Caco-2 (cell line): ENCODE measurements around the gene FAAH. TPM values are rescaled to one million over a fixed set of nuclear protein-coding genes. Genes with fewer than 3 reads are reported as not detected.

ENCODE experiments used
- BruUV-seq: library from RNA; stranded (reverse); fragments of 400-500 nt; replicated peaks from 2 replicates; lab custom pipeline; 2021; lab: Mats Ljungman, UMichigan
- CTCF ChIA-PET: fragments of 300-600 bp; sonication (Branson Sonifier 250); formaldehyde crosslinking; loops from one replicate; lab custom pipeline; 2022; ENCODE audit warnings: antibody characterized with exemption; lab: Charles Lee
- POLR2A ChIA-PET: fragments of 300-600 bp; sonication (Branson Sonifier 250); formaldehyde crosslinking; loops from one replicate; lab custom pipeline; 2022; ENCODE audit warnings: antibody characterized with exemption; lab: Charles Lee
- DNase-seq, 2 experiments: peaks; one replicate each; pipeline versions ENCODE4 v3.0.0 to v3.0.0-alpha.2; 2020 to 2022
- H3K27me3 ChIP-seq: replicated peaks from 2 replicates; pipeline ENCODE4 v1.6.0; 2011; ENCODE audit warnings: low read length; ENCODE audit not compliant: control insufficient read depth, insufficient read depth
- H3K36me3 ChIP-seq: 2 replicates; pipeline ENCODE4 v1.5.1; 2011; ENCODE audit warnings: low read length; ENCODE audit not compliant: control insufficient read depth, insufficient read depth
- H3K4me1 ChIP-seq: fragments of 250-450 bp; sonication (Bioruptor Pico); 2 replicates; pipeline ENCODE4 v1.5.1; 2020; ENCODE audit warnings: mild to moderate bottlenecking
- H3K4me3 ChIP-seq: 2 replicates; pipeline ENCODE4 v1.5.1; 2011; ENCODE audit warnings: low read depth, mild to moderate bottlenecking, control low read depth, low read length
- H3K9me3 ChIP-seq: fragments of 250-450 bp; sonication (Bioruptor Pico); 2 replicates; pipeline ENCODE4 v1.5.1; 2020; ENCODE audit warnings: mild to moderate bottlenecking, moderate library complexity
- H3K27ac Mint-ChIP-seq: one replicate; pipeline ENCODE4 v1.8.0; 2022; ENCODE audit warnings: mixed read lengths; ENCODE audit not compliant: unreplicated experiment
- H3K27me3 Mint-ChIP-seq: one replicate; pipeline ENCODE4 v1.8.0; 2022; ENCODE audit warnings: mixed read lengths; ENCODE audit not compliant: insufficient read depth, unreplicated experiment
- H3K36me3 Mint-ChIP-seq: one replicate; pipeline ENCODE4 v1.8.0; 2022; ENCODE audit warnings: mild to moderate bottlenecking, mixed read lengths; ENCODE audit not compliant: insufficient read depth, unreplicated experiment
- H3K4me1 Mint-ChIP-seq: one replicate; pipeline ENCODE4 v1.8.0; 2022; ENCODE audit warnings: low read depth, mixed read lengths; ENCODE audit not compliant: unreplicated experiment
- H3K4me3 Mint-ChIP-seq: one replicate; pipeline ENCODE4 v1.8.0; 2022; ENCODE audit warnings: mild to moderate bottlenecking, moderate library complexity, mixed read lengths; ENCODE audit not compliant: unreplicated experiment
- H3K9me3 Mint-ChIP-seq: one replicate; pipeline ENCODE4 v1.8.0; 2022; ENCODE audit warnings: mixed read lengths; ENCODE audit not compliant: unreplicated experiment
- intact Hi-C: fragments of 100-400 bp; cut with micrococcal nuclease; formaldehyde crosslinking; loops from one replicate; pipeline ENCODE4 v1.10.0; 2022; ENCODE audit not compliant: unreplicated experiment
- total RNA-seq: library from RNA; stranded (reverse); gene quantifications from 2 replicates; pipeline ENCODE4 v1.2.3, GENCODE V29; 2022
- TF ChIP-seq, protein P1 (sequence below), 2 experiments: fragments of 200-600 bp in 1 of 2; IDR thresholded peaks; 1 replicate in 1 of 2; 2 replicates in 1 of 2; pipeline versions ENCODE4 v1.5.1 to v1.8.0; 2011 to 2022; ENCODE audit warnings: antibody characterized with exemption in 1 of 2, control low read depth in 1 of 2, inconsistent platforms in 1 of 2, low read depth in 1 of 2, low read length in 1 of 2, mild to moderate bottlenecking in 1 of 2, moderate library complexity in 1 of 2; ENCODE audit not compliant: insufficient read depth in 1 of 2, severe bottlenecking in 1 of 2, unreplicated experiment in 1 of 2

The FAAH gene
- total RNA-seq, 1 experiment from 2014 or later = 29.1 TPM

DNA sequence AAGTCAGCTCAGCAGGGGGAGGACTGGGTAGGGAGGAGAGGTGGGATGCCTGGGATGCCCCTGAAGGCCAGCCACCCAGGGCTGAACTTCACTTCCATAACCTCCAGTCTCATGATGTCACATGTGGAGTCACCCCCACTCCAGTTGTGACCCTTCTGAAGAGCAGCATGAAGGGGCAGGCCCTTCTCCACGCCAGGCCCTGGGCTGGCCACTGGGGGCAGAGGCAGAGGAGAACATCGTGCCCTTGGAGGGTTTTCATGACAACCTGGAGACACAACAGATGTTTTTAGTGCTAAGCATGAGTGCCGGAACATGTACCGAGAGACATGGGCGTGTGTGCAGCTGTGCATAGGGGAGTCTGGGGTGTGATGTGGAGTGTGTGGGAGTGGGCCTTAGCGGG lies 37.6 kb downstream of the FAAH start:
- Histone ChIP-seq H3K4me3 (no peak overlapping the region), H3K27me3 (no peaks in the 10 kb centered on the region), H3K4me1 (no peaks in the 10 kb centered on the region), H3K36me3 (no peaks in the 10 kb centered on the region), H3K9me3 (no peaks in the 10 kb centered on the region)
- Mint-ChIP-seq H3K9me3 (no peaks in the 10 kb centered on the region), H3K27me3 (peaks cover 12% of the 10 kb centered on the region), H3K27ac (no peak overlapping the region), H3K36me3 (no peaks in the 10 kb centered on the region), H3K4me1 (no peaks in the 10 kb centered on the region), H3K4me3 (no peak overlapping the region)
- ChIA-PET POLR2A (no interaction called here), CTCF (no interaction called here)
- TF ChIP-seq, protein P1, sequence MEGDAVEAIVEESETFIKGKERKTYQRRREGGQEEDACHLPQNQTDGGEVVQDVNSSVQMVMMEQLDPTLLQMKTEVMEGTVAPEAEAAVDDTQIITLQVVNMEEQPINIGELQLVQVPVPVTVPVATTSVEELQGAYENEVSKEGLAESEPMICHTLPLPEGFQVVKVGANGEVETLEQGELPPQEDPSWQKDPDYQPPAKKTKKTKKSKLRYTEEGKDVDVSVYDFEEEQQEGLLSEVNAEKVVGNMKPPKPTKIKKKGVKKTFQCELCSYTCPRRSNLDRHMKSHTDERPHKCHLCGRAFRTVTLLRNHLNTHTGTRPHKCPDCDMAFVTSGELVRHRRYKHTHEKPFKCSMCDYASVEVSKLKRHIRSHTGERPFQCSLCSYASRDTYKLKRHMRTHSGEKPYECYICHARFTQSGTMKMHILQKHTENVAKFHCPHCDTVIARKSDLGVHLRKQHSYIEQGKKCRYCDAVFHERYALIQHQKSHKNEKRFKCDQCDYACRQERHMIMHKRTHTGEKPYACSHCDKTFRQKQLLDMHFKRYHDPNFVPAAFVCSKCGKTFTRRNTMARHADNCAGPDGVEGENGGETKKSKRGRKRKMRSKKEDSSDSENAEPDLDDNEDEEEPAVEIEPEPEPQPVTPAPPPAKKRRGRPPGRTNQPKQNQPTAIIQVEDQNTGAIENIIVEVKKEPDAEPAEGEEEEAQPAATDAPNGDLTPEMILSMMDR (IDR thresholded peaks at IDR 0.05; ENCODE audit: insufficient read depth in 1 of 2, low read depth in 1 of 2, low read length in 1 of 2, severe bottlenecking in 1 of 2, unreplicated experiment in 1 of 2) = no peak
- no peak for DNase-seq
- intact Hi-C loops = no loop called here
- BruUV-seq = no TSS peak

DNA sequence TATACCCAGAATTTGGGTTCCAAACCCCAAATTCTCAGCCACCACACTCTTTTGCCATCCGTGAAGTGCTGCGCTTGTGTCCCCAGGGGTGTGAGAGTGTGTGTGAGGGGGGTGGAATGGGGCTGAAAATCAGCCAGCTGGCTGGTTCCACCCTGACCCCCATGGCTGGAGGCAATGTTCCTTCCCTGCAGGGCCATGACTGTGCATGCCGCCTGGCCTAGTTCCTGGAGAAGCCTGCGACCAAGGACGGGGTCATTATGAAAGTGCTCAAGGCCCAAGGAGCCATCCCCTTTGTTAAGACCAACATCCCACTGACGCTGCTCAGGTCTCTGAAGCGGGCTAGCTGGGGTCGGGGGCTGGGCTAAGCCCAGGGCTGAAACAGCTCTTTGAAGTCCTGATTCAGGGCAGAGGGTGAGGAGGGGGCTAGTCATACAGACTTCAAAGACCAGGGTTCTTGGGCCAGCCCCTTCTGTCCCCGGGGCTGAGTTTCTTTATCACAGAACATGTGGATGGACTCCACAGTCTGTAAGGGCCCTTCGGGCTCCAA lies 38.7 kb downstream of the FAAH start:
- Mint-ChIP-seq H3K9me3 (no peaks in the 10 kb centered on the region), H3K36me3 (no peaks in the 10 kb centered on the region), H3K27me3 (peaks cover 16% of the 10 kb centered on the region), H3K4me3 (no peak overlapping the region), H3K27ac (no peak overlapping the region), H3K4me1 (no peaks in the 10 kb centered on the region)
- no peaks in the 10 kb centered on the region for H3K9me3 ChIP-seq
- H3K4me3 ChIP-seq = no peak overlapping the region
- H3K27me3 ChIP-seq = no peaks in the 10 kb centered on the region
- no TSS peak for BruUV-seq
- TF ChIP-seq, protein P1 (IDR thresholded peaks at IDR 0.05; ENCODE audit: insufficient read depth in 1 of 2, low read depth in 1 of 2, low read length in 1 of 2, severe bottlenecking in 1 of 2, unreplicated experiment in 1 of 2) = no peak
- H3K4me1 ChIP-seq = no peaks in the 10 kb centered on the region
- ChIA-PET CTCF (no interaction called here), POLR2A (no interaction called here)
- no peak for DNase-seq
- no peaks in the 10 kb centered on the region for H3K36me3 ChIP-seq
- intact Hi-C loops = no loop called here

DNA sequence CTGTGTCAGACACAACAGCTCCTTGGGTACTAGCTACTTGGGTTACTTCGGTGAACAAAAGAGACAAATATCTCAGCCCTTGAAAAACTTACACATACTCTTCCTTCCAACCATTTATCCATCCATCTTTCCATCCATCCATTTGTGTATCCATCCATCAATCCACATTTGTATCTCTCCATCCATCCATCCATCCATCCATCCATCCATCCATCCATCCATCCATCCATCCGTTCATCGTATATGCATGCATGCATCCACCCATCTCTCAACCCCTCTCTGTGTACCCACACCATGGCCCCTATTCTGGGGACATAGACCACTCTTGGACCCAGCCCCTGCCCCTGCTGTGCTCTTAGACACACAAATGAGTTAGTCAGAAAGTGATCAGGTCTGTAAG lies 40.2 kb downstream of the FAAH start:
- POLR2A ChIA-PET = no interaction called here
- no peak overlapping the region for H3K4me3 Mint-ChIP-seq
- intact Hi-C loops = no loop called here
- DNase-seq = no peak
- CTCF ChIA-PET = no interaction called here
- no peaks in the 10 kb centered on the region for H3K9me3 Mint-ChIP-seq
- no peaks in the 10 kb centered on the region for H3K36me3 ChIP-seq
- peaks cover 16% of the 10 kb centered on the region for H3K27me3 Mint-ChIP-seq
- TF ChIP-seq, protein P1 (IDR thresholded peaks at IDR 0.05; ENCODE audit: insufficient read depth in 1 of 2, low read depth in 1 of 2, low read length in 1 of 2, severe bottlenecking in 1 of 2, unreplicated experiment in 1 of 2) = no peak
- no peaks in the 10 kb centered on the region for H3K4me1 ChIP-seq
- no peak overlapping the region for H3K4me3 ChIP-seq
- no peaks in the 10 kb centered on the region for H3K4me1 Mint-ChIP-seq
- no TSS peak for BruUV-seq
- H3K36me3 Mint-ChIP-seq = no peaks in the 10 kb centered on the region
- H3K9me3 ChIP-seq = no peaks in the 10 kb centered on the region
- H3K27me3 ChIP-seq = no peaks in the 10 kb centered on the region
- no peak overlapping the region for H3K27ac Mint-ChIP-seq
